ENCODE results near the gene CRYL1. TPM values are rescaled to one million over a fixed set of nuclear protein-coding genes. Genes with fewer than 3 reads are reported as not detected.

The CRYL1 gene
- total RNA-seq, 1 experiment from 2014 or later = 2.9 TPM

- ChIA-PET POLR2A (no interaction called here), CTCF (no interaction called here)
- Mint-ChIP-seq H3K36me3 (peaks cover 22% of the 10 kb centered on the region), H3K27me3 (ENCODE audit: low read depth) (peaks cover 62% of the 10 kb centered on the region), H3K4me1 (no peaks in the 10 kb centered on the region), H3K27ac (no peak overlapping the region), H3K9me3 (peaks cover 48% of the 10 kb centered on the region), H3K4me3 (no peak overlapping the region)
- no peak for DNase-seq (ENCODE audit: low spot score)
- TF ChIP-seq TEAD4 (CRISPR knock-in tag; IDR thresholded peaks at IDR 0.05) (no peak), NR3C1 (CRISPR knock-in tag; conservative IDR thresholded peaks at IDR 0.05; ENCODE audit: low read depth) (no peak), GRHL2 (CRISPR knock-in tag; IDR thresholded peaks at IDR 0.05; ENCODE audit: insufficient replicate concordance, severe bottlenecking) (no peak), MYBL2 (CRISPR knock-in tag; IDR thresholded peaks at IDR 0.05) (no peak), ZBTB21 (CRISPR knock-in tag; IDR thresholded peaks at IDR 0.05; ENCODE audit: borderline replicate concordance) (no peak), E2F1 (CRISPR knock-in tag; IDR thresholded peaks at IDR 0.05) (no peak), FOXP1 (CRISPR knock-in tag; IDR thresholded peaks at IDR 0.05; ENCODE audit: borderline replicate concordance) (no peak), IRF2 (CRISPR knock-in tag; IDR thresholded peaks at IDR 0.05; ENCODE audit: borderline replicate concordance, low read depth) (no peak), CREB1 (CRISPR knock-in tag; IDR thresholded peaks at IDR 0.05) (no peak), HMGXB4 (CRISPR knock-in tag; IDR thresholded peaks at IDR 0.05) (no peak), SP1 (CRISPR knock-in tag; conservative IDR thresholded peaks at IDR 0.05) (no peak), ZNF396 (CRISPR knock-in tag; IDR thresholded peaks at IDR 0.05; ENCODE audit: borderline replicate concordance) (no peak), ATF2 (CRISPR knock-in tag; IDR thresholded peaks at IDR 0.05; ENCODE audit: borderline replicate concordance, low read depth) (no peak), GTF2I (CRISPR knock-in tag; conservative IDR thresholded peaks at IDR 0.05) (no peak), RELA (CRISPR knock-in tag; IDR thresholded peaks at IDR 0.05; ENCODE audit: borderline replicate concordance) (no peak)
- no peak for ATAC-seq
Observed at GRCh38 chr13:20536992-20537391, 11.3 kb upstream of the CRYL1 start.

- TF ChIP-seq FOXK1 (CRISPR knock-in tag; IDR thresholded peaks at IDR 0.05) (no peak), PREB (CRISPR knock-in tag; IDR thresholded peaks at IDR 0.05; ENCODE audit: borderline replicate concordance) (no peak)
- Mint-ChIP-seq H3K36me3 (peaks cover 27% of the 10 kb centered on the region), H3K9me3 (peaks cover 57% of the 10 kb centered on the region), H3K27me3 (ENCODE audit: low read depth) (peaks cover 82% of the 10 kb centered on the region), H3K4me3 (no peak overlapping the region), H3K27ac (no peak overlapping the region), H3K4me1 (no peaks in the 10 kb centered on the region)
- POLR2A ChIA-PET = no interaction called here
- CTCF ChIA-PET = interaction anchor here (1.5 kb wide), 1 partner anchor 11 kb away, joined by 4 read pairs; no protein-coding TSS in a partner anchor
- DNase-seq (ENCODE audit: low spot score) = no peak
- ATAC-seq = no peak
Observed at GRCh38 chr13:20534038-20534608, 8.5 kb upstream of the CRYL1 start.

GRCh38 chr13:20528452-20528851 lies 2.8 kb upstream of the CRYL1 start:
- Mint-ChIP-seq H3K27me3 (ENCODE audit: low read depth) (peaks cover 86% of the 10 kb centered on the region), H3K36me3 (peaks cover 7% of the 10 kb centered on the region; the same call in 1 of the 2 replicates), H3K9me3 (peaks cover 20% of the 10 kb centered on the region), H3K4me1 (peaks cover 15% of the 10 kb centered on the region), H3K4me3 (no peak overlapping the region), H3K27ac (no peak overlapping the region)
- CTCF ChIA-PET = no interaction called here
- POLR2A ChIA-PET = no interaction called here
- no peak for DNase-seq (ENCODE audit: low spot score)
- no peak for ATAC-seq
- TF ChIP-seq ATF3 (CRISPR knock-in tag; conservative IDR thresholded peaks at IDR 0.05) (no peak), KAT7 (CRISPR knock-in tag; IDR thresholded peaks at IDR 0.05; ENCODE audit: borderline replicate concordance) (no peak), EMX1 (CRISPR knock-in tag; IDR thresholded peaks at IDR 0.05) (no peak), PRRX2 (CRISPR knock-in tag; IDR thresholded peaks at IDR 0.05) (no peak), GABPB1 (CRISPR knock-in tag; IDR thresholded peaks at IDR 0.05) (no peak), FOXP4 (CRISPR knock-in tag; IDR thresholded peaks at IDR 0.05) (no peak), ELF4 (CRISPR knock-in tag; IDR thresholded peaks at IDR 0.05; ENCODE audit: low read depth) (no peak), TEAD1 (CRISPR knock-in tag; IDR thresholded peaks at IDR 0.05) (no peak)

Data from WTC11 (cell line).